ENCODE measurements around the gene BSN. TPM values are rescaled to one million over a fixed set of nuclear protein-coding genes. Genes with fewer than 3 reads are reported as not detected.

BSN gene
- total RNA-seq, 4 donors from 2014 or later = 0.37 to 0.81 (median 0.73) TPM

DNA sequence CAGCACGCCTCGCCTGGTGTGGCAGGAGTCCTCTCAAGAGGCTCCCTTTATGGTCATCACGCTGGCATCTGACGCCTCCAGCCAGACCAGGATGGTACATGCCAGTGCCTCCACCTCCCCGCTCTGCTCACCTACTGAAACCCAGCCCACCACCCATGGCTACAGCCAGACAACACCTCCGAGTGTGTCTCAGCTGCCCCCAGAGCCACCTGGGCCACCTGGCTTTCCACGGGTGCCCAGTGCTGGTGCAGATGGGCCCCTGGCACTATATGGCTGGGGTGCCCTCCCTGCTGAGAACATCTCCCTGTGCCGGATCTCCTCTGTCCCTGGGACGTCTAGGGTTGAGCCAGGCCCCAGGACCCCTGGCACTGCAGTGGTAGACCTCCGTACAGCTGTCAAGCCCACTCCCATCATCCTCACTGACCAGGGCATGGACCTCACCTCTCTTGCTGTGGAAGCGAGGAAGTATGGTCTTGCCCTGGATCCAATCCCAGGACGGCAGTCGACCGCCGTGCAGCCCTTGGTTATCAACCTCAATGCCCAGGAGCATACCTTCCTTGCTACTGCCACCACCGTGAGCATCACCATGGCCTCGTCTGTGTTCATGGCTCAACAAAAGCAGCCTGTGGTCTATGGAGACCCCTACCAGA, 100.0 kb downstream of the BSN start:
- Histone ChIP-seq H3K27ac (no peak overlapping the region), H3K36me3 (no peaks in the 10 kb centered on the region), H3K27me3 (peaks cover 15% of the 10 kb centered on the region), H3K9me3 (no peaks in the 10 kb centered on the region), H3K4me1 (peaks cover 0 to 5% (median 0%) of the 10 kb centered on the region in 3 donors), H3K4me3 (no peak overlapping the region)
- TF ChIP-seq, protein P1, sequence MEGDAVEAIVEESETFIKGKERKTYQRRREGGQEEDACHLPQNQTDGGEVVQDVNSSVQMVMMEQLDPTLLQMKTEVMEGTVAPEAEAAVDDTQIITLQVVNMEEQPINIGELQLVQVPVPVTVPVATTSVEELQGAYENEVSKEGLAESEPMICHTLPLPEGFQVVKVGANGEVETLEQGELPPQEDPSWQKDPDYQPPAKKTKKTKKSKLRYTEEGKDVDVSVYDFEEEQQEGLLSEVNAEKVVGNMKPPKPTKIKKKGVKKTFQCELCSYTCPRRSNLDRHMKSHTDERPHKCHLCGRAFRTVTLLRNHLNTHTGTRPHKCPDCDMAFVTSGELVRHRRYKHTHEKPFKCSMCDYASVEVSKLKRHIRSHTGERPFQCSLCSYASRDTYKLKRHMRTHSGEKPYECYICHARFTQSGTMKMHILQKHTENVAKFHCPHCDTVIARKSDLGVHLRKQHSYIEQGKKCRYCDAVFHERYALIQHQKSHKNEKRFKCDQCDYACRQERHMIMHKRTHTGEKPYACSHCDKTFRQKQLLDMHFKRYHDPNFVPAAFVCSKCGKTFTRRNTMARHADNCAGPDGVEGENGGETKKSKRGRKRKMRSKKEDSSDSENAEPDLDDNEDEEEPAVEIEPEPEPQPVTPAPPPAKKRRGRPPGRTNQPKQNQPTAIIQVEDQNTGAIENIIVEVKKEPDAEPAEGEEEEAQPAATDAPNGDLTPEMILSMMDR (IDR thresholded peaks at IDR 0.05) = no peak
- TF ChIP-seq POLR2AphosphoS5 (IDR thresholded peaks at IDR 0.05) (no peak), POLR2A (IDR thresholded peaks at IDR 0.05) (no peak), EP300 (IDR thresholded peaks at IDR 0.05) (no peak)
- ATAC-seq = no peak
- no CpG with 5 or more reads among the region's 17 CpGs for WGBS, 2 donors (ENCODE audit: low coverage in 1 of 2)

DNA sequence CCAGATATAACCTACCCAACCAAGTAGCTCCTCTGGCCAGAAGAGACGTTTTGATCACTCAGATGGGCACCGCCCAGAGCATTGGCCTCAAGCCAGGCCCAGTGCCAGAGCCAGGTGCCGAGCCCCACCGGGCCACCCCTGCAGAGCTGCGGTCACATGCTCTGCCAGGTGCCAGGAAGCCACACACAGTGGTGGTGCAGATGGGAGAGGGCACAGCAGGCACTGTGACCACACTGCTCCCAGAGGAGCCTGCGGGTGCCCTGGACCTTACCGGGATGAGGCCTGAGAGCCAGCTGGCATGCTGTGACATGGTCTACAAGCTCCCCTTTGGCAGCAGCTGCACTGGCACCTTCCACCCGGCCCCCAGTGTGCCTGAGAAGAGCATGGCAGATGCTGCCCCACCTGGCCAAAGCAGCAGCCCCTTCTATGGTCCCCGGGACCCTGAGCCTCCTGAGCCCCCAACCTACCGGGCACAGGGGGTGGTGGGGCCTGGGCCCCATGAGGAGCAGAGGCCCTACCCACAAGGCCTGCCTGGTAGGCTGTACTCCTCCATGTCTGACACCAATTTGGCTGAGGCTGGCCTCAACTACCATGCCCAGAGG, 100.8 kb downstream of the BSN start:
- H3K4me1 ChIP-seq = peaks cover 0 to 5% (median 0%) of the 10 kb centered on the region in 3 donors
- WGBS, 2 donors (ENCODE audit: low coverage in 1 of 2) = 100% methylated on average over 1 of the region's 10 CpGs; no CpG with 5 or more reads in 1 of the 2 donors
- no peak for ATAC-seq

DNA sequence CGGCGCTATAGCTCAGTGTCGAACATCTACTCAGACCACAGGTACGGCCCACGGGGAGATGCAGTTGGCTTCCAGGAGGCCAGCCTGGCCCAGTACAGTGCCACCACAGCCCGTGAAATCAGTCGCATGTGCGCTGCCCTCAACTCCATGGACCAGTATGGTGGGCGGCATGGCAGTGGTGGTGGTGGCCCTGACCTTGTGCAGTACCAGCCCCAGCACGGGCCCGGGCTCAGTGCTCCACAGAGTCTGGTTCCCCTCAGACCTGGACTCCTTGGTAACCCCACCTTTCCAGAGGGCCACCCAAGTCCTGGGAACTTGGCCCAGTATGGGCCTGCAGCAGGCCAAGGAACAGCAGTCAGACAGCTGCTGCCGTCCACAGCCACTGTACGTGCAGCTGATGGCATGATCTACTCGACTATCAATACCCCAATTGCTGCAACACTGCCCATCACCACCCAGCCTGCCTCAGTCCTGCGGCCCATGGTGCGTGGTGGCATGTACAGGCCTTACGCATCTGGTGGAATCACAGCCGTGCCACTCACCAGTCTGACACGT, 101.5 kb downstream of the BSN start:
- Histone ChIP-seq H3K27ac (no peak overlapping the region), H3K27me3 (peaks cover 15% of the 10 kb centered on the region), H3K9me3 (no peaks in the 10 kb centered on the region), H3K36me3 (no peaks in the 10 kb centered on the region), H3K4me1 (peaks cover 0 to 5% (median 0%) of the 10 kb centered on the region in 3 donors), H3K4me3 (no peak overlapping the region)
- no peak for TF ChIP-seq POLR2AphosphoS5 (IDR thresholded peaks at IDR 0.05)
- TF ChIP-seq POLR2A (IDR thresholded peaks at IDR 0.05) = no peak
- TF ChIP-seq, protein P1 (IDR thresholded peaks at IDR 0.05) = no peak
- no peak for TF ChIP-seq EP300 (IDR thresholded peaks at IDR 0.05)
- WGBS, 2 donors (ENCODE audit: low coverage in 1 of 2) = 97 to 100% methylated on average over 5 of the region's 19 CpGs
- no peak for ATAC-seq

More for the DNA sequence above, 100.8 kb downstream of the BSN start:
- H3K9me3 ChIP-seq = no peaks in the 10 kb centered on the region
- H3K27ac ChIP-seq = no peak overlapping the region
- peaks cover 15% of the 10 kb centered on the region for H3K27me3 ChIP-seq
- TF ChIP-seq POLR2A (IDR thresholded peaks at IDR 0.05) (no peak), POLR2AphosphoS5 (IDR thresholded peaks at IDR 0.05) (no peak), EP300 (IDR thresholded peaks at IDR 0.05) (no peak)
- TF ChIP-seq, protein P1 (IDR thresholded peaks at IDR 0.05) = no peak
- no peaks in the 10 kb centered on the region for H3K36me3 ChIP-seq
- no peak overlapping the region for H3K4me3 ChIP-seq

DNA sequence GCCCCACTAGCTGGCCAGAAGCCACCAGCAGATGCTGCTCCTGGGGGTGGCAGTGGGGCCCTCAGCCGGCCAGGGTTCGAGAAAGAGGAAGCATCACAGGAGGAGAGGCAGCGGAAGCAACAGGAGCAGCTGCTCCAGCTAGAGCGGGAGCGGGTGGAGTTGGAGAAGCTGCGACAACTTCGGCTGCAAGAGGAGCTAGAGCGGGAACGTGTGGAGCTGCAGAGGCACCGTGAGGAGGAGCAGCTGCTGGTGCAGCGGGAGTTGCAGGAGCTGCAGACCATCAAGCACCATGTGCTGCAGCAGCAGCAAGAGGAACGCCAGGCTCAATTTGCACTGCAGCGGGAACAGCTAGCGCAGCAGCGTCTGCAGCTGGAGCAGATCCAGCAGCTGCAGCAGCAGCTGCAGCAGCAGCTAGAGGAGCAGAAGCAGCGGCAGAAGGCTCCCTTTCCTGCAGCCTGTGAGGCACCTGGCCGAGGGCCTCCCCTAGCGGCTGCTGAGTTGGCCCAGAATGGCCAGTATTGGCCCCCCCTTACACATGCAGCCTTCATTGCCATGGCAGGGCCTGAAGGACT, 102.3 kb downstream of the BSN start:
- 54% methylated on average over 10 of the region's 18 CpGs; no CpG with 5 or more reads in 1 of the 2 donors for WGBS, 2 donors (ENCODE audit: low coverage in 1 of 2)
- TF ChIP-seq, protein P1 (IDR thresholded peaks at IDR 0.05) = no peak
- no peak for TF ChIP-seq POLR2AphosphoS5 (IDR thresholded peaks at IDR 0.05)
- no peak for ATAC-seq
- H3K4me3 ChIP-seq = no peak overlapping the region
- H3K36me3 ChIP-seq = no peaks in the 10 kb centered on the region
- H3K27ac ChIP-seq = no peak overlapping the region
- peaks cover 0 to 5% (median 0%) of the 10 kb centered on the region in 3 donors for H3K4me1 ChIP-seq
- peaks cover 15% of the 10 kb centered on the region for H3K27me3 ChIP-seq
- no peaks in the 10 kb centered on the region for H3K9me3 ChIP-seq

Data from gastroesophageal sphincter (tissue), 4 donors.